GM18502 (cell line): ENCODE data around the gene SMURF1.

Experiments used
- ATAC-seq: cut with Tn5 transposase; IDR thresholded peaks from one replicate; pipeline ENCODE4 v1.9.1; 2021; ENCODE audit warnings: mild to moderate bottlenecking; ENCODE audit not compliant: unreplicated experiment, poor library complexity

The SMURF1 gene

DNA sequence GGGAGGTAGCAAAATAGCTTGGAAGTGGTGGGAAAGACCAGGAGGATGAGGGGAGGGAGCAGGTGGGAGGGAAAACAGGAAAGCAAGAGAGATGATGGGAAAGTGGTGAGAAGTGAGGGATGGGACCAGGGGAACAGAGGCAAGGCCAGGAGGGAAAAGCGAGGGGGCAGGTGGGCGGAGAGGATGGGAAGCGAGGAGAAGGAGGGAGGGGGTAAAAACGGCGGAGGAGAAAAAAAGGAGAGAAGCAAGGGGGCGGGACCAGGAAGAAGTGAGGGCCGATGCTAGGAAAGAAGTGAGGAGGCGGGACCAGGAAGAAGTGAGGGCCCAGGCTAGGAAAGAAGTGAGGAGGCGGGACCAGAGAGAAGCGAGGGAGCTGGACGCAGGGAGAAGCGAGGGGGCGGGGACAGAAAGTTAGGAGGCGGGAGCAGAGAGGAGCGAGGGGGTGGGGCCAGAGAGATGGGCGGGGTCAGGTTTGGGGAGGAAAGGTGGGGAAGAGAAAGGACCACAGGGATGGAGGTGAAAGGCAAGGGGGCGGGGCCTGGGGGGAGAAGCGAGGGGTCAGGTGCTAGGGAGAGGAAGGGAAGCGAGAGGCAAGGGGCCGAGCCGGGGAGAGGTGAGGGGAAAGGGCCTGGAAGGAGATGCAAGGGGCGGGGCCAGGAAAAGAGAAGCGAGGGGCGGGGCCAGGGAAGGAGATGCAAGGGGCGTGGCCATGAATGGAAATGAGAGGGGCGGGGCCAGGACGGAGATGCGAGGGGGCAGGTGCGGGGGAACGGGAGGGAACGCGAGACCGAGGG is 984 bp downstream of the SMURF1 start:
- ATAC-seq, result no peak

DNA sequence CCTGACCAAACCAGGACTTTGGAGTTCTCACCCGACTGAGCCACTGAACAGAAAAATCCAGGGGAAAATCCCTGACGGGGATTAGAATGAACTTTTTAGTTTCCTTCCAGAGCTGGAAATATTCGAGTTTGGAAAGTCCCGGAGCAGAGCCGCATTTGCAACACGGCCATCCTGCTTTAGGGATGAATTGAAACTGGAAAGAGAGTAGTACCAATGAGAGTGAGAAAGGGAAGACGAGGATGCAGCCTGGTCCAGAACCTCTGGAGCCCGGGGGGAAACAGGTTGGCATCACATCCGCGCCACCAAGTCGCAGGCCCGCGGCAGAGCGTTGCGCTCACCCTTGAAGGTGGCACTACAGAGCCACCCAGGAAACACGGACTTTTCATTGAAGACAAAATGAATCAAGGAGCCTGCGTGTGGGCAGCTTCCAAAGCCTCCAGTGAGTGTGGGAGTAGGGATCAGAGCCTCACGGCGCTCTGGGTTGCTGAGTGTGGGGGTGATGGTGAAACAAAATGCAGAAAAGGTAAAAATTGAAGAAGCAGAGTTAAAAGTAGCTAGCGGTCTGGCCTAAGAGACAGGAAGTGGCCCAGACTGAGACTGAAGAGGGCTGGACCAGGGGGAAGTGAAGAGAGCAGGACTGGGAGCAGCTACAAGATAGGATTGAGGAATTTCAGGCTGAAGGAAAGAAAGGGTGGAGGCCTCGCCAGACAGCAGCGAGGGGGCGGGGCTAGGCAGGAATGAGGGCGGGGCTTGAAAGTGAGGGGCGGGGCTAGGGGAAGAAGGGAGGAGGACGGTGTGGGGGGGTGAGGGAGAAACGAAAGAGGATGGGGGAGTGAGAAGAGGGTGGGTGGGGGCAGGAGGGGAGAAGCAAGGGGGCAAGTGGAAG is 1.8 kb downstream of the SMURF1 start:
- no peak for ATAC-seq

DNA sequence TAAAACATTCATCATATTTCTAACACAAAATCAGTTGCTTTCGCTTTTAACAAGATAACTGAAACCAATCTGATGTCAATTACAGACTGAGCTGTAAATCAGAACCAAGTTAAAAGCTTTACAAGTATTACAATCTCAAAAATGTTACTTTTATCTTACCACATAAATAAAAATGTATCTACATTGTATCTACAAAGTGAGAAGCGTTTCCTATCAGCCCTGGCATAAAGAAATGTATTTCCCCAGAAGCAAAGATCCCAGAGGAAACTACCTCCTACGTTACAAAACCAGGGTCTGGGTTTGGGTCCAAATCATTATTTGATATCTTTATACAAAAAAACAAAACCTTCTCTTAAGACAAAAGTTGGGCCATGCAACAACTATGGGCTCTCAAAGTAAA is 2.6 kb downstream of the SMURF1 start:
- no peak for ATAC-seq

DNA sequence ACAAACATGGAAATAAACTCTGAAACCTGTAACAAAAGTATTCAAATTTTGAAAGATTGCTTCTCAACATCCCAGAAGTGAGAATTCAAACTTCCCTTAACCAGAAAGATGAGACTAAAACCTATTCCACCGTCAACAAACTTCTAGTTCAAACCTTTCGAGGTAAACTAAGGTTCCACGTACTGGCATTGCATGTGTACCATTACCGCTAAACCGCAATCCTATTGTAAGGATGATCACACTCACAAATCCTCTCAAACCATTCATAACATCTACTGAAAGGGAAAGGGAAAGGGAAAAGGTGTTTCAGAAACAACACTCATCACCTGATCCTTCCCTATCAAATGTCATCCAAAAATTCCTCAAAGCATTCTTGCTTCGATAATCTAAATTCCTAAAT is 3.1 kb downstream of the SMURF1 start:
- ATAC-seq, result no peak

DNA sequence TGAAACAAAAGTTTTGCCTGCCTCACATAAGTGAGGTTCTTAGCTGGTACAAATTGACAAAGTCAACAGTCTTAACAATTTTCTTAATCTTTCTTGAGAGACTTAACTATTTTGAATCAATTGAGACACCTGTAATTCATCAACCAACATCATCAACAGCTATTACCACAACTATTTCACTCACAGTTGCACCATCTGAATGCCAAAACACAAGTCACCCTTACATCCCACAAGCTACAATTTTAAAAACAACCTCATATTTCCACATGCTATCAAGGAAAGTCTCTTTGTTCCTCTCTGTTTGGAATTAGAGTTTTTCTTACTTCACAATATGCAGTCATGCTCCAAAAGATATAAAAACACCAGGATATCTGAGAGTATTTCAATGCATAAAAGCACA is 4.9 kb downstream of the SMURF1 start:
- ATAC-seq, result no peak

DNA sequence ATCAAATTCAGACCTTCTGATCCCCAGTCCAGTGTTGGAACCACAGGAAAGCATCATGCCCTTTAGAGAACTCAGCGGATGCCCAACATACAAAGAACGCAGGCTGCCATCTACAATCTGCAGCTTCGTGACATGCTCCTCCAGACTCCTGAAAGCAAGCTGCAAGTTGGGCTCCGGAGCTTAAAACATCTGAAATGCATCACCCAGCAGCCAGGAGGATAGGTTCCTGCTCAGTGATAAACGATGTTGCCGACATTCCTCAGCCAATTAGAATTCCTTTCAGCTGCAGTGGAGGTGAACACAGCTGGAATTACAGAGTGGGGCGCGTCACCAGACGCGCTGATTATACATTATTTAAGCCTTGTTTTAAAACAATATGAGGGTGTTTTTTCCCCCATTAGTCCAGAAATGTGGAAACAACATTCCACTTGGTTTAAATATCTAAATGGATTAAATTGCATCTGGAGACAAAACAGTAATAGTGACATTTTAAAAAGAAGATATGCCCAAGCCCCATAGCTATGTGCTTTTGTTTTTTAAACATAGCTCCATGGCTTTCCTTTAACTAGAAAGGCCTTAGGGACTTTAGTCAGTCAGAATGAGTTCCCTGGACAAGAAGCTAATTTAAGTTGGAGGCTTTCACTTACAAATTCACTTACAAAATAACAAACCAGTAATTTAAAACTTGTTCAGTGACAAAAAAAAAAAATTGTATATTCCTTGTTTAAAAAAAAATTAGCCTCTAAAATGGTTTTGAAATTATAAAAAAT is 6.3 kb downstream of the SMURF1 start:
- ATAC-seq, result no peak

DNA sequence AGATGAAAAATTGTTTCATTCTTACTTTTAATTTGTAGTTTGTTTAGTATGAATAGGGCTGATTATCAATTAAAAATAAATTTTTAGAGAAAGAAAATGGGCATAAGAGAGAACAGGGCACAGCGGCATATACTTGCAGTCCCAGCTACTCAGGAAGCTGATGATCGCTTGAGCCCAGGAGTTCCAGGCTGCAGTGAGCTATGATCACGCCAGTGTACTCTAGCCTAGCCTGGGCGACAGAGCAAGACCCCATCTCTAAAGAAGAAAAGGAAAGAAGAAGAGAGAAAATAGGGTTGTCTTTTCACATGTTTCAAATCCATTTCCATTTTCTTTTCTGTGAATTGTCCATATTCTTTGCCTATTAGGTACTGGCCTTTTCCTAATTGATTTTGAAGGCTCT is 8.0 kb downstream of the SMURF1 start:
- no peak for ATAC-seq

DNA sequence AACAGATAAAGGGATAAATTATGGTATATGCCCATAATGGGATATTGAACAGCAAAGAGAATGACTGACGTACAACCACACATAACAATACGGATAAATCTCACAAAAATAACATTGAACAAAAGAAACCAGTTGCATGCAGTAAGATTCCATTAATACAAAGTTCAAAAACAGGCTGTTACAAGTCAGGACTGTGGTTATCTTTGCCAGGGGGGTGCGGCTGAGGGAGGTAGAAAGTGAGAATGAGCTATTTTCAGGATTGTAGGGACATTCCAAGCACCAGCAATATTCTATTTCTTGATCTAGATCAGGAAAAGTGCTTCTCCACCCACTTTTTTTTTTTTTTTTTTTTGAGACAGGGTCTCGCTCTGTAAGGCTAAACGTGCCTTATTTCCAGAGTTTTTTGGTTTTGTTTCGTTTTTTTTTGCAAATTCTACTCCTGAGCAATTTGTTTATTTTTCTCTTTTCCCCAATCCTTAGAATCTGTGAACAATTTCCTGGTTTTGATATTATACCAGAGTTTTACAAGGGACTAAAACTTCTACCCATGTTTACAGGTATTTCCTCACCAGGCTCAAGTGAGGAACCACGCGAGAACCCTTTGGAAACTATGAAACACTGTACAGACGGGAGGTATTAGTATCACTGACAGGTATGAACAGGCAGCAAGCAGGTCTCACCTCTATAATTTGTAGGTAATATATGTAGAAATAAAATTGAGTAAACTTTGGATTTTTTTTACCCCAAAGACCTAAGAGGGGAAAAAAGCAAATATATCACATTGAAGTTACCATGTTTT is 9.9 kb downstream of the SMURF1 start:
- ATAC-seq, result no peak

DNA sequence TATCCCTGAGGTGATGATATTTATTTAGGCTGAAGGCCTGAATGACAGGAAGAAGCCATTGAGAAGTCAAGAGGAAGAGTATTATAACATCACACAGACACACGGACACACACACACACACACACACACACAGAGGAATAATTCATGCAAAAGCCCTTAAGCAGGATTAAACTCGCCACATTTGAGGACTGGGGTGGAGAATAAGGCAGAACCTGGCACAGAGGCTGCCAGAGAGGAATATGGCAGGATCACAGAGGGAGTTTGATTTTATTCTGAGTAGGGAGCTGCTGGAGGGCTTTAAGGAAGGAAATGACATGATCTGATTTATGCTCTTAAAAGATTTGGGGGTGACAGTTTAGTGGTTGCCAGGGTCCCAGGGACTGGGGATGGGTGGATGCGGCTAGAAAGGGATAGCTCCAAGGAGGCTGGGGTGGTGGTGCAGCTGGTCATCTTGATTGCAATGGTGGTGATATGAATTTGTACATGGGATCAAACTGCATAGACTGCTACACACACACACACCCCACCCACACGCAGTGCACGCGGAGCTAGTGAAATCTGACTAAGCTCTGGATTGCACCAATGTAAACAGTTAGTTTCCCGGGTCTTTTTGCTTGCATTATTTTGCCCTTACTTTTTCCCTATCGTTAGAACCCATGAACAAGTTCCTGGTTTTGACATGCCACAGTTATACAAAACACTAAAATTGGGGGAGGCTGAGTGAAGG is 11.2 kb downstream of the SMURF1 start:
- ATAC-seq, result no peak

DNA sequence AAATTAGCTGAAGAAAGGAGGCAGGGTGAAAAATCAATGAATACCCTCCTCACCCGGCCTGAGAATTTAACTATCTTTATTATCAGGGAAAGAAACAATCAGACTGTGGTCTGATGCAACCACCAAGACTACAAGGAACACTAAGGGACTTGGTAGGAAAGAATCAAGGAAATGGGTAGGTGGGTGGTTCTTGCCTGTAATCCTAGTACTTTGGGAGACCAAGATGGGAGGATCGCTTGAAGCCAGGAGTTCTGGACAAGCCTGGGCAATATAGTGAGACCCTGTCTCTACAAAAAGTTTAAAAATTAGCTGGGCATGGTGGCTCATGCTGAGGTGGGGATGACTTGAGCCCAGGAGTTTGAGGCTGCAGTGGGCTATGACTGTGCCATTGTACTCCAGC is 12.6 kb downstream of the SMURF1 start:
- ATAC-seq, result no peak

DNA sequence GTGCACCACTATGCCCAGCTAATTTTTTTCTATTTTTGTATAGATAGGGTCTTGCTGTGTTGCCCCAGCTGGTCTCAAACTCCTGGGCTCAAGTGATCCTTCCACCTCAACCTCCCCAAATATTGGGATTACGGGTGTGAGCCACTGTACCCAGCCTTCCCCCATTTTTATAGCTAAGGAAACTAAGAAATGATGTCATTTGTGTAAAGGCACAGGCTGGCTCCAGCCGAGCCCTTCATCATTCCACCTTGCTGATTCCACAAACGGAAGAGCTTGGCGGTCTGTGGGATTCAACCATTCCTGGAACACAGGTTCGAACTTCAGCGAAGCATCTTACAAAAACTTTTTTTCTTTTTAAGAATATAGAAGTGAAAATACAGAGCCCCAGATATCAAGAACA is 14.4 kb downstream of the SMURF1 start:
- ATAC-seq, result no peak

DNA sequence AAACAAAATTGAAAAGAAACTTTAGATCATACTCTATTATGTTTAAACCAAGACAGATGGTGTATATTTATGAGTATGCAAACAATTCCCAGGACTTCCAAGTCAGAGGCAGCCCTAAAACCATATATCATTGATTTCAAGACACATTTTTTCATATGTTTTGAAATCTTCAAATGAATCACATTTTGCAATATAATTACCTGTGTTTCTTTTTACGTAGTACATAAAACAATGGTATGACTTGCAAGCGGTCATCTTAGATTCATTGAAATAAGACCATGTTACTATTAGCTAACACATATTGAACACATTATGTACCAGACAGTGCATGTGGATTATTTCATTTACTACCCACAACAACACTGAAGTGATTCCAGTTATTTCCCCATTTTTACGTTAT is 14.9 kb downstream of the SMURF1 start:
- ATAC-seq, result no peak

DNA sequence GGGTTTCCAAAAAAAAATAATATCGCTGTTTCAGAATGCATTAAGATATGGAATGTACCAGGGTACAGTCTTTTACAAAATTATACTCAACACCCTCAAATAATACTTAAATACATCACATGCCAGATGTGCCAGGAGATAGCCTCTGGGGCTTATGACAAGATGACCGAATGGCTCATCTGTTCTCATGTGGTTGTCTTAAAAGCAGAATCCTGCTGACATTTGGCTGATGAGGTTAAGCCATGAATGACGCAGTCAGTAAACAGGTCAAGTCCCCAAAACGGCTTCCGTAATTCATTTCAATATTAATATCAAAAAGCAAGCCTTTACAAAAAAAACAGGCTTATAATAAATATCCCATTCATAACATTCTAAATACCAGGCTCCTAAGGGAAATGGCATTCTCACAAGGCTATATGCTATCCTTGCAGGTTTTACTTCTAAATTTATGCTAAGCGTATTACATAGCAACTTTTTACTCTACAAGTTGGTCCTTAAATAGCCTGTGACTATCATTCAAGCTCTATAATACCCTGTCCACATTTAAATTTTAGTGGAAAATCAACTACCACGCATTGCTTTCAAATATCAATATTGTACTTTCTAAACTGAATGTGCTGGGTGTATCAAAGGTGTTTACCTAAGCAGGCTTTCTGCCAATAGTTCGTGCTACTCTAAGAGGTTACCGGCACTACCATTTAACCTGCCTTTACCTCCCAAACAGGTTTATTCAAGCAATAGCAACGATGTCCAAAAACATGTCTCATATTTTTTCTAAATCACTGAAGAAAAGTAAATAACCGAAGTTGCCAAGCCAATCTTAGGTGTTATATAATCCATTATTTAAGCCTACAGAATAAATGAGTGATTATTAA is 15.6 kb downstream of the SMURF1 start:
- ATAC-seq, result no peak

DNA sequence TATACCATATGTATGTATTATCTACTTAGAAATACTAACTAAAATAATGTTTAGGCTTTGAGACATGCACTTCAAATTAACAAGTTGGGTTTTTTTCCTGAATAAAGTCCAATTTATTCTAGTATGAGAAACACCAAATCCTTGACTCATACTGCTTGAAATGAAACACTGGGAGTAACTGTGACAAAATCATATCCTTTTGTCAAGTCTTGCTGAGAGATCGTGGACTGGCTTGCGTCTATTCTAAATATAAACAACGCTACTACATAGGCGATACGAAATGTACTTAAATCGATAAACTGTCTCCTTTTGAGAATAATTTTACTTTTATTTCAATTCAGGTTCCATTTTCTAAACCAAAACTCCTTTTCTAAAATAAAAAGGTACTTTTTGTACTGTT is 16.3 kb downstream of the SMURF1 start:
- no peak for ATAC-seq

DNA sequence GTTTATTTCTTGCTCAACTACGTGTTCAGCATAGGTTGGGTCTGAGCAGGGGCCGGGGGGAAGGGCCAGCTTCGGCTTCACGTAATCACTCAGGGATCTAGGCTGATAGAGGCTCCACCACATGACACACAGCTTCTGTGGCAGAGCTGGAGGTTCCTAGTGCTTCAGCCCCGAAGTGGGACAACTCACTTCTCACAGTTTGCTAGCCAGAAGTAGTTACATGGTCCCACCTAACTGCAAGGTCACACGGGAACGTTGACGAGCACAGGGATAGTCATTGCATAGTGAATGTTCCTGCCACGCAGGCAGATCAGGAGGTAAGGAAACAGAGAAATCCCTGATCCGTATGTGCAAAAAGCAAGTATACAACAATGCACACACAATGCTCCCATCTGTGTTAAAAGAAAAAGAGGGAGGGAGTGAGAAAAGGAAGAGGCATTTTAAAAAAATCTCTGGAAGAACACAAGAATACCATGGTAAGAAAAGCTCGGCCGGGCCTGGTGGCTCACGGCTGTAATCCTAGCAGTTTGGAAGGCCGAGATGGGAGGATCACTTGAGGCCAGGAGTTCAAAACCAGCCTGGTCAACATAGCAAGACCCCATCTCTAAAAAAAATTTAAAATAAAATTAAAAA is 16.9 kb downstream of the SMURF1 start:
- no peak for ATAC-seq

DNA sequence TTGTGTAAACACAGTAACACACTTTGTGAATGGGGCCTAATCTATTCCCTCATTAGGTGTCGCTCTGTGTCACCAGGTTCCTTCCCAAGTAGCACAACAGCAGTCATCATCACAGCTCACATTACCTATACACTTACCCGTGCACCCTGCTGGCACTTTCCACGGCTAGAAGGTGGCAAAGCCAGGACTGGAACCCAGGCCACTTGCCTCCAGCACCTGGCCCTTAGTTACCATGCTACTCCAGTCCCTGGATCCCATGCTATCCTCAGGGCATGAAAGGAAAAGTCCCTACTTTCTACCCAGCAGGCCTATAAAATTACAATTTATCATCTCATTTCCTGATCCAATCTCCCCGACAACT is 18.4 kb downstream of the SMURF1 start:
- ATAC-seq, result no peak

DNA sequence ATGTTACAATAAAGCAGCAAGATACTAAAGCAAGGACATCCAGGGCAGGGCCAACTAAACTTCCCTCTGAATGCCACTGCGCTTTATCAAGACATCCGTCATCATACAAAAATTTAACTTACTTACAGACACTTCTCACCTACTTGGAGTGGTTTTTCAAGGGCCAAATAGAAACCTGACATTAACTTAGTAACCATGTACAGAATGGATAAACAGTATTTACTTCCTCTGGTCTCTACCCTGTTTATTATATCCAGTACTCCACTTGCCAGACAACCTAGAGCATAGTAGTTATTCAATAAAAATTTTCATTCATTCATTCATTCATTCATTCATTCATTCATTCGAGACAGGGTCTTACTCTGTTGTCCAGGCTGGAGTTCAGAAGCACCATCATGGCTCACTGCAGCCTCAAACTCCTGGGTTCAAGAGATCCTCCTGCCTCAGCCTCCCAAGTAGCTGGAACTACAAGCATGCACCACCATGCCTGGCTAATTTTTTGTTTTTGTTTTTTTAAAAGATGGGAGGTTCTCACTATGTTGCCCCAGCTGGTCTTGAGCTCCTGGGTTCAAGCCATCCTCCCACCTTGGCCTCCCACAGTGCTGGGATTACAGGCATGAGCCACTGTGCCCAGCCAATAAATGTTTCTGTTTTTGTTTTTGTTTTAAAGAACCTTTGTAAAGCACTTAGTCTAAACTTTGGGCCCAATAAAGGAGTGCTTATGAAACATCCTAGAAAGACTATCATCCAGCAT is 19.0 kb downstream of the SMURF1 start:
- no peak for ATAC-seq
